H1 (cell line): ENCODE measurements around the gene OBI1. TPM values are rescaled to one million over a fixed set of nuclear protein-coding genes. Genes with fewer than 3 reads are reported as not detected.

Experiments
- CTCF ChIA-PET: fragments of 300-600 bp; sonication (Branson Sonifier 250); formaldehyde crosslinking; loops from one replicate; lab custom pipeline; 2021; ENCODE audit not compliant: partially characterized antibody; lab: Charles Lee
- POLR2A ChIA-PET: fragments of 300-600 bp; sonication (Branson Sonifier 250); formaldehyde crosslinking; loops from one replicate; lab custom pipeline; 2021; ENCODE audit warnings: inconsistent platforms; ENCODE audit not compliant: partially characterized antibody; lab: Charles Lee
- DNase-seq, 2 experiments: peaks; one replicate each; pipeline versions ENCODE4 v3.0.0 to v3.0.0-alpha.2; 2010 to 2022; ENCODE audit warnings: low spot score in 2 of 2, low read depth in 1 of 2, mixed read lengths in 1 of 2
- FAIRE-seq: peaks from 2 replicates; lab custom pipeline; 2011; peaks lifted over from hg19 to GRCh38; lab: Jason Lieb, UNC
- H2AFZ ChIP-seq: 2 replicates; pipeline ENCODE4 v1.8.1; 2012; ENCODE audit warnings: low read length, inconsistent platforms
- H2AK5ac ChIP-seq: 2 replicates; pipeline ENCODE4 v1.6.1; 2013; ENCODE audit warnings: low read depth, low read length
- H2BK120ac ChIP-seq: replicated peaks from 2 replicates; pipeline ENCODE3; 2013; ENCODE audit warnings: low read depth, low read length, inconsistent platforms
- H2BK12ac ChIP-seq: 2 replicates; pipeline ENCODE4 v1.6.1; 2013; ENCODE audit warnings: low read depth, low read length
- H2BK15ac ChIP-seq: 2 replicates; pipeline ENCODE4 v1.6.1; 2013; ENCODE audit warnings: low read length
- H2BK20ac ChIP-seq: 2 replicates; pipeline ENCODE4 v1.6.1; 2013; ENCODE audit warnings: low read length
- H2BK5ac ChIP-seq: 2 replicates; pipeline ENCODE4 v1.6.1; 2013; ENCODE audit warnings: low read depth, low read length
- H3K14ac ChIP-seq: 2 replicates; pipeline ENCODE4 v1.6.1; 2013; ENCODE audit warnings: inconsistent platforms; ENCODE audit not compliant: insufficient read length
- H3K18ac ChIP-seq: 2 replicates; pipeline ENCODE4 v1.6.1; 2013; ENCODE audit warnings: low read length; ENCODE audit errors: extremely low read depth
- H3K23ac ChIP-seq: 2 replicates; pipeline ENCODE4 v1.6.1; 2013; ENCODE audit warnings: inconsistent platforms; ENCODE audit not compliant: insufficient read length
- H3K23me2 ChIP-seq: 2 replicates; pipeline ENCODE4 v1.6.1; 2013; ENCODE audit warnings: low read depth, low read length
- H3K27ac ChIP-seq: 2 replicates; pipeline ENCODE4 v1.6.1; 2011; ENCODE audit warnings: low read depth, low read length, inconsistent platforms
- H3K27me3 ChIP-seq, 4 experiments: replicated peaks in 1 of 4; 1 replicate in 1 of 4; 2 replicates in 3 of 4; pipeline versions ENCODE4 v1.6.1 to v1.8.1; 2011 to 2013; ENCODE audit warnings: low read length in 3 of 4, mild to moderate bottlenecking in 3 of 4, inconsistent platforms in 2 of 4, mixed read lengths in 2 of 4, moderate library complexity in 1 of 4; ENCODE audit not compliant: control insufficient read depth in 3 of 4, insufficient read depth in 3 of 4; ENCODE audit errors: extremely low read depth in 1 of 4
- H3K36me3 ChIP-seq, 4 experiments: 2 replicates each; pipeline versions ENCODE4 v1.6.1 to v1.8.1; 2011 to 2013; ENCODE audit warnings: mild to moderate bottlenecking in 4 of 4, low read length in 3 of 4, moderate library complexity in 2 of 4, control low read depth in 1 of 4, inconsistent platforms in 1 of 4; ENCODE audit not compliant: insufficient read depth in 4 of 4, control insufficient read depth in 2 of 4
- H3K4ac ChIP-seq: replicated peaks from 2 replicates; pipeline ENCODE3; 2013; ENCODE audit warnings: low read length, low read depth, mixed read lengths, inconsistent platforms; ENCODE audit not compliant: insufficient read length
- H3K4me1 ChIP-seq, 4 experiments: replicated peaks in 1 of 4; 1 replicate in 1 of 4; 2 replicates in 3 of 4; pipeline versions ENCODE4 v1.6.1 to v1.8.1; 2011 to 2013; ENCODE audit warnings: low read length in 3 of 4, inconsistent platforms in 2 of 4, mixed read lengths in 1 of 4; ENCODE audit not compliant: insufficient read depth in 4 of 4, control insufficient read depth in 3 of 4
- H3K4me2 ChIP-seq, 2 experiments: 2 replicates each; pipeline versions ENCODE4 v1.6.1 to v1.8.1; 2011 to 2013; ENCODE audit warnings: low read depth in 2 of 2, low read length in 2 of 2, control low read depth in 1 of 2, inconsistent platforms in 1 of 2, mild to moderate bottlenecking in 1 of 2; ENCODE audit not compliant: insufficient read depth in 1 of 2
- H3K4me3 ChIP-seq, 4 experiments: fragments of 200-600, 300-600 bp in 1 of 4; sonication (generic), shearing (Covaris generic), sonication (Bioruptor Twin) in 1 of 4; 2 replicates each; pipeline versions ENCODE4 v1.5.1 to v1.8.1; 2011 to 2016; ENCODE audit warnings: low read length in 4 of 4, low read depth in 3 of 4, control low read depth in 2 of 4, inconsistent platforms in 2 of 4, mild to moderate bottlenecking in 2 of 4, mixed read lengths in 1 of 4, moderate library complexity in 1 of 4; ENCODE audit not compliant: insufficient read depth in 2 of 4; ENCODE audit errors: extremely low read depth in 1 of 4
- H3K56ac ChIP-seq: replicated peaks from 2 replicates; pipeline ENCODE3; 2013; ENCODE audit warnings: low read depth, mild to moderate bottlenecking, mixed read lengths, low read length, inconsistent platforms; ENCODE audit not compliant: insufficient read length
- H3K79me1 ChIP-seq: 2 replicates; pipeline ENCODE4 v1.6.1; 2013; ENCODE audit warnings: low read depth, low read length, control low read depth
- H3K79me2 ChIP-seq, 2 experiments: 2 replicates each; pipeline versions ENCODE4 v1.6.1 to v1.8.1; 2012 to 2013; ENCODE audit warnings: low read length in 2 of 2, mild to moderate bottlenecking in 2 of 2, inconsistent platforms in 1 of 2; ENCODE audit not compliant: insufficient read depth in 2 of 2, control insufficient read depth in 1 of 2
- H3K9ac ChIP-seq, 4 experiments: replicated peaks in 1 of 4; 1 replicate in 1 of 4; 2 replicates in 3 of 4; pipeline versions ENCODE4 v1.6.1 to v1.8.1; 2011 to 2013; ENCODE audit warnings: low read depth in 3 of 4, low read length in 3 of 4, control low read depth in 2 of 4, mild to moderate bottlenecking in 2 of 4, moderate library complexity in 2 of 4, inconsistent platforms in 1 of 4; ENCODE audit errors: extremely low read depth in 1 of 4
- H3K9me3 ChIP-seq, 2 experiments: 2 replicates each; pipeline versions ENCODE4 v1.6.1 to v1.8.1; 2012 to 2013; ENCODE audit warnings: mild to moderate bottlenecking in 2 of 2, moderate library complexity in 2 of 2, control low read depth in 1 of 2, inconsistent platforms in 1 of 2, low read depth in 1 of 2, low read length in 1 of 2, mixed read lengths in 1 of 2; ENCODE audit not compliant: insufficient read depth in 2 of 2
- H4K20me1 ChIP-seq, 2 experiments: replicated peaks in 1 of 2; 2 replicates each; pipeline versions ENCODE3 to v1.8.1; 2011 to 2013; ENCODE audit warnings: inconsistent platforms in 2 of 2, low read length in 2 of 2, mild to moderate bottlenecking in 1 of 2; ENCODE audit not compliant: insufficient read depth in 2 of 2, control insufficient read depth in 1 of 2
- H4K5ac ChIP-seq: 2 replicates; pipeline ENCODE4 v1.6.1; 2013; ENCODE audit warnings: low read length, low read depth, mixed read lengths, inconsistent platforms; ENCODE audit not compliant: insufficient read length
- H4K8ac ChIP-seq: 2 replicates; pipeline ENCODE4 v1.8.0; 2013; ENCODE audit warnings: mild to moderate bottlenecking, moderate library complexity, low read length, inconsistent platforms; ENCODE audit not compliant: insufficient read depth; ENCODE audit errors: extremely low read depth
- H4K91ac ChIP-seq: replicated peaks from 2 replicates; pipeline ENCODE3; 2013; ENCODE audit warnings: low read length, mixed read lengths, inconsistent platforms; ENCODE audit not compliant: insufficient read length
- ASH2L ChIP-seq: fragments of 200-600, 300-600 bp; sonication (generic); IDR thresholded peaks from one replicate; pipeline ENCODE4 v1.7.1; 2017; ENCODE audit warnings: low read length
- CBX8 ChIP-seq: fragments of 300-800, 300-1000 bp; sonication (generic); IDR thresholded peaks from 2 replicates; pipeline ENCODE4 v1.7.1; 2016; ENCODE audit warnings: low read depth, low read length, borderline replicate concordance
- E2F6 ChIP-seq: IDR thresholded peaks from 2 replicates; pipeline ENCODE4 v1.6.1; 2012; ENCODE audit warnings: inconsistent platforms
- EZH2 ChIP-seq: fragments of 200-600 bp; sonication (generic); IDR thresholded peaks from 2 replicates; pipeline ENCODE4 v1.7.1; 2012; ENCODE audit warnings: low read depth, mild to moderate bottlenecking, moderate library complexity, low read length, inconsistent platforms; ENCODE audit not compliant: severe bottlenecking
- KDM4A ChIP-seq: IDR thresholded peaks from one replicate; pipeline ENCODE4 v1.7.1; 2012; ENCODE audit warnings: low read depth, mild to moderate bottlenecking, moderate library complexity, low read length, inconsistent platforms; ENCODE audit not compliant: severe bottlenecking
- NANOG ChIP-seq: IDR thresholded peaks from 2 replicates; pipeline ENCODE4 v1.6.1; 2011; ENCODE audit warnings: low read length, low read depth, mild to moderate bottlenecking, inconsistent platforms; ENCODE audit not compliant: insufficient read depth, poor library complexity, severe bottlenecking
- POLR2A ChIP-seq, 2 experiments: IDR thresholded peaks; 1 replicate in 1 of 2; 2 replicates in 1 of 2; pipeline ENCODE4 v1.6.1; 2011; ENCODE audit warnings: low read depth in 2 of 2, low read length in 2 of 2, mild to moderate bottlenecking in 2 of 2; ENCODE audit errors: control extremely low read depth in 1 of 2
- POLR2AphosphoS5 ChIP-seq: IDR thresholded peaks from 2 replicates; pipeline ENCODE4 v1.6.1; 2011; ENCODE audit warnings: low read depth, low read length
- RFX5 ChIP-seq: IDR thresholded peaks from 2 replicates; pipeline ENCODE4 v1.6.1; 2011; ENCODE audit warnings: low read depth, low read length, improper control_type of control experiment, borderline replicate concordance
- SUZ12 ChIP-seq: fragments of 200-600 bp; sonication (generic); IDR thresholded peaks from 2 replicates; pipeline ENCODE4 v1.6.1; 2012; ENCODE audit warnings: mild to moderate bottlenecking, inconsistent platforms, low read length, moderate library complexity, mixed read lengths
- TAF7 ChIP-seq: optimal IDR thresholded peaks from 2 replicates; pipeline ENCODE3; 2011; ENCODE audit warnings: low read depth, mild to moderate bottlenecking, inconsistent platforms, low read length, moderate library complexity, borderline replicate concordance
- whole genome bisulfite sequencing, 2 experiments: shearing (Covaris generic) in 1 of 2; methylation state at CpG; one replicate each; pipeline versions ENCODE4 v1.1.6 to v1.1.7; 2013 to 2015; ENCODE audit warnings: low lambda C conversion rate in 2 of 2, mixed read lengths in 2 of 2, inconsistent platforms in 1 of 2, low coverage in 1 of 2, missing lambda C conversion rate in 1 of 2; ENCODE audit not compliant: insufficient replicate concordance in 2 of 2, insufficient coverage in 1 of 2, insufficient read length in 1 of 2; ENCODE audit errors: extremely low coverage in 1 of 2, missing lambda C conversion rate in 1 of 2; 5-methylcytosine and 5-hydroxymethylcytosine counted together
- polyA plus RNA-seq, 7 experiments: library from polyadenylated mRNA; depleted of rRNA in 3 of 7; stranded (reverse) in 5 of 7; unstranded in 2 of 7; fragments of >200 nt in 5 of 7; fragments of 200-250 nt in 2 of 7; gene quantifications; 1 replicate in 5 of 7; 2 replicates in 1 of 7; 4 replicates in 1 of 7; pipeline versions ENCODE4 v1.2.1 to v1.2.3, GENCODE V29; 2011 to 2013; ENCODE audit warnings: missing spikeins in 2 of 7, mixed read lengths in 2 of 7
- total RNA-seq: library from RNA; stranded (reverse); fragmentation: NEBNext Ultra II Directional; extraction: Animal tissue kit (Norgen Biotek cat#: 25700); gene quantifications from 2 replicates; pipeline ENCODE4 v1.2.1, GENCODE V29; 2021

Gene OBI1
- total and polyA plus RNA-seq, 2 of the 8 experiments (the other 6 are each of a cell fraction or from before 2014, with no cell fraction given): 7.1 to 14.3 TPM

GRCh38 chr13:78602561-78603239 is 56.3 kb downstream of the OBI1 start:
- Histone ChIP-seq H2BK12ac (peak overlapping the region; percentile 93), H3K56ac (no peak overlapping the region), H3K4me2 (peak overlapping the region; percentile 79 to 89), H4K91ac (no peak overlapping the region), H3K23ac (no peak overlapping the region), H3K27me3 (peaks cover 85 to 97% (median 96%) of the 10 kb centered on the region in 4 experiments), H3K4ac (no peak overlapping the region), H3K79me1 (no peaks in the 10 kb centered on the region), H4K5ac (no peak overlapping the region), H2AFZ (no peak overlapping the region), H2BK15ac (peak overlapping the region; percentile 92; the same call in 1 of the 2 replicates), H4K8ac (no peak overlapping the region; the same call in 1 of the 2 replicates), H3K27ac (no peak overlapping the region), H3K14ac (no peak overlapping the region), H3K9ac (no peak overlapping the region), H3K18ac (no peak overlapping the region), H4K20me1 (peaks cover 15 to 27% of the 10 kb centered on the region in 2 experiments), H2BK5ac (no peak overlapping the region), H3K4me1 (peaks cover 0 to 40% (median 14%) of the 10 kb centered on the region in 4 experiments; a peak in 6 of 7 replicates), H3K79me2 (no peaks in the 10 kb centered on the region), H2AK5ac (no peak overlapping the region), H2BK20ac (no peak overlapping the region; the same call in 1 of the 2 replicates), H2BK120ac (no peak overlapping the region), H3K4me3 (peak overlapping the region; percentile 28 to 67 (median 41)), H3K9me3 (no peaks in the 10 kb centered on the region), H3K23me2 (peaks cover 26% of the 10 kb centered on the region; the same call in 1 of the 2 replicates), H3K36me3 (no peaks in the 10 kb centered on the region)
- POLR2A ChIA-PET: interaction anchor here (0.8 kb wide), 1 partner anchor 13 kb away, joined by 4 read pairs; no protein-coding TSS in a partner anchor
- DNase-seq: peak in 1 of 2 experiments; percentile 63
- CTCF ChIA-PET: interaction anchor here (1.4 to 2.6 kb wide), 3 partner anchors 15 to 376 kb away, joined by 4 to 8 read pairs (median 6); no protein-coding TSS in a partner anchor
- 2% methylated on average over 36 of the region's 51 CpGs; no CpG with 5 or more reads in 1 of the 2 experiments for WGBS, 2 experiments
- FAIRE-seq: no peak
- peak; percentile 99; the same call in 1 of the 2 replicates for TF ChIP-seq CBX8
- TF ChIP-seq RFX5: no peak
- TF ChIP-seq TAF7: no peak
- peak; percentile 97 for TF ChIP-seq SUZ12
- TF ChIP-seq POLR2A (IDR thresholded peaks at IDR 0.05; ENCODE audit: control extremely low read depth in 1 of 2, low read depth in 2 of 2, low read length in 2 of 2): no peak
- TF ChIP-seq E2F6: peak; percentile 76
- peak; percentile 95 for TF ChIP-seq EZH2
- TF ChIP-seq KDM4A: peak; percentile 21
- no peak for TF ChIP-seq POLR2AphosphoS5
- no peak for TF ChIP-seq NANOG
- peak; percentile 22 for TF ChIP-seq ASH2L
